Activated CD4-positive, alpha-beta T cell treated with anti-CD3 and anti-CD28 coated beads, Interleukin-2, amount 10 ng/mL, durations not matched to agents 7 days and 5 days (primary cell): ENCODE results near the gene SYT1. TPM values are rescaled to one million over a fixed set of nuclear protein-coding genes. Genes with fewer than 3 reads are reported as not detected.

ENCODE experiments used
- CTCF ChIA-PET: fragments of 350-600 bp; sonication (Branson Sonifier 250); formaldehyde crosslinking; loops from one replicate; lab custom pipeline; 2021; ENCODE audit warnings: antibody characterized with exemption; lab: Charles Lee
- POLR2A ChIA-PET: fragments of 350-600 bp; sonication (Branson Sonifier 250); formaldehyde crosslinking; loops from one replicate; lab custom pipeline; 2021; ENCODE audit warnings: antibody characterized with exemption; lab: Charles Lee
- DNase-seq: peaks from one replicate; pipeline ENCODE4 v3.0.0-alpha.2; 2020
- H3K27ac Mint-ChIP-seq: one replicate; pipeline ENCODE4 v1.8.0; 2021; ENCODE audit warnings: mild to moderate bottlenecking, moderate library complexity, mixed read lengths
- H3K27me3 Mint-ChIP-seq: one replicate; pipeline ENCODE4 v1.8.0; 2021; ENCODE audit warnings: mixed read lengths
- H3K36me3 Mint-ChIP-seq: one replicate; pipeline ENCODE4 v1.8.0; 2021; ENCODE audit warnings: low read depth, mixed read lengths
- H3K4me1 Mint-ChIP-seq: one replicate; pipeline ENCODE4 v1.8.0; 2021; ENCODE audit warnings: mixed read lengths
- H3K4me3 Mint-ChIP-seq: one replicate; pipeline ENCODE4 v1.8.0; 2021; ENCODE audit warnings: mild to moderate bottlenecking, moderate library complexity, mixed read lengths
- H3K9me3 Mint-ChIP-seq: one replicate; pipeline ENCODE4 v1.8.0; 2021; ENCODE audit warnings: mixed read lengths
- total RNA-seq, 2 experiments: library from RNA; stranded (reverse); gene quantifications; one replicate each; pipeline ENCODE4 v1.2.3, GENCODE V29; 2021

SYT1 gene
- total RNA-seq, 2 experiments from 2014 or later = not detected

- Mint-ChIP-seq H3K4me3 (no peak overlapping the region), H3K27me3 (no peaks in the 10 kb centered on the region), H3K27ac (no peak overlapping the region), H3K4me1 (no peaks in the 10 kb centered on the region), H3K36me3 (no peaks in the 10 kb centered on the region), H3K9me3 (no peaks in the 10 kb centered on the region)
- no peak for DNase-seq
- CTCF ChIA-PET = no interaction called here
- POLR2A ChIA-PET = no interaction called here
Measured at GRCh38 chr12:79357048-79357447, 492.5 kb downstream of the SYT1 start.

DNA sequence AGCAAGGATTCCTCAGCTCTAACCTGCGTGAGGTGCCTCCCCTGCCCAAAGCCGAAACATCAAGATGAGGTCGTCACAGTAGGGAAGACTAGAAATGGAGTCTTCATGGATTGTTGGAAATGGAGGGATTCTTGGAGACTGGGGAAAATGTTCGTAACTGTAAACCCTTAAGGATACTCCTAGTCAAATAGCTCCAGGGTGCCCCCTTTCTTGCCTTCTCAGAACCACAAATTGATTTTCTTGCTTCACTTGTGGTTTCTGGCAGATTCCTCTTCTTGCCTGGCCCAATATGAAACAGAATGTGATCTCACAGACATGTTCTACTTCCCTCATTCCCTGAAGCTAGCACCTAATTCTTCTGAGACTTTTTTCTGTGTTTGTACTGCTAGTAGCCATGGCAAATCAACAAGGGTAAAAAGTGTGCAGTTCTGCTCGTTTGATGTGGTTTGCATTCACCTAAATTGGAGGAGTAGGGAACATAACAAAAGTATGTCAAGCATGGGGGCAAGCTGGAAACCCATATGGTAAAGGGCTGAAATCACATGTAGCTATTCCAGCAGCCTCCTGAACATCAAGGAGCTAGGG, 494.2 kb downstream of the SYT1 start:
- H3K4me1 Mint-ChIP-seq = no peaks in the 10 kb centered on the region
- no peaks in the 10 kb centered on the region for H3K9me3 Mint-ChIP-seq
- ChIA-PET POLR2A (no interaction called here), CTCF (no interaction called here)
- no peak overlapping the region for H3K4me3 Mint-ChIP-seq
- H3K27me3 Mint-ChIP-seq = no peaks in the 10 kb centered on the region
- no peak for DNase-seq
- H3K27ac Mint-ChIP-seq = no peak overlapping the region
- no peaks in the 10 kb centered on the region for H3K36me3 Mint-ChIP-seq

DNA sequence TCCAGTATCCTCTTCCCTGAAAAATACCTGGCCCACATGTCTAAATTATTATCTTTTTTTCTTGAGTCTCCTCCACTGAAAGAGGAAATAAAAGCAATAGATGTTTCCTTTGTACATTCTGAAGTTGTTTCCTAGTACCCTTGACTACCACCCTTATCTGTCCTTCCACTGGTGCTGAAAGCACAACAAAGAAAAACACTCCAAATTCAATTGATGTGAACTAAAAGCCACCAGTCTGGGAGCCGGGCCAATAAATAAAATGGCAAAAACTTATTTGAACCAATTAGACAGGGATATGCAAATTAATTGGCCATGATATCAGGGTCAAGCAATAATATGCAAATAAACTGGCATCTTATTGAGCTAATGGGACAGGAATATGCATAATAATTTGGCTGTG, 495.7 kb downstream of the SYT1 start:
- no peak for DNase-seq
- no peaks in the 10 kb centered on the region for H3K4me1 Mint-ChIP-seq
- no peak overlapping the region for H3K4me3 Mint-ChIP-seq
- no peak overlapping the region for H3K27ac Mint-ChIP-seq
- ChIA-PET POLR2A (no interaction called here), CTCF (no interaction called here)
- H3K27me3 Mint-ChIP-seq = no peaks in the 10 kb centered on the region
- H3K9me3 Mint-ChIP-seq = no peaks in the 10 kb centered on the region
- H3K36me3 Mint-ChIP-seq = no peaks in the 10 kb centered on the region

GRCh38 chr12:79360936-79361335, 496.4 kb downstream of the SYT1 start:
- H3K36me3 Mint-ChIP-seq = no peaks in the 10 kb centered on the region
- no peak for DNase-seq
- H3K9me3 Mint-ChIP-seq = no peaks in the 10 kb centered on the region
- no peaks in the 10 kb centered on the region for H3K27me3 Mint-ChIP-seq
- ChIA-PET POLR2A (no interaction called here), CTCF (no interaction called here)
- H3K27ac Mint-ChIP-seq = no peak overlapping the region
- no peaks in the 10 kb centered on the region for H3K4me1 Mint-ChIP-seq
- no peak overlapping the region for H3K4me3 Mint-ChIP-seq

DNA sequence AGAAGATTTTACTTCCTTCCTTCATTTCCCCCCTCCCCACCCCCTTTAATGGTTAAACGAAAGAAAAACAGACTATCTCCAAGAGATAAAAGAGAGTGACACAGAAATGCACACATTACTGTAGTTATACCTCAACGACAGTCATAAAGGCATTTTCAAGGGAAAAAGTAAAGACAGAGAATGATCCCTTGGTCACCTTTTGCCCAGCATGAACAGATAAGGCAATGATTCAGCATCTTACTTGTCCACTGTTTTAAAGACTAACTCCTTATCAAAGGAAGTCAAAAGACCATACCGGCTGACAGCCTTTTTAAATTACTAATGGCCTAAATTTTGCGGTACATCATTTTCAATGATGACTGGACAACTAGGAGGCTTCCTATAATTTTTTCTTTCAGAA, 499.6 kb downstream of the SYT1 start:
- no peaks in the 10 kb centered on the region for H3K9me3 Mint-ChIP-seq
- ChIA-PET POLR2A (no interaction called here), CTCF (interaction anchor here (0.7 kb wide), 1 partner anchor 8 kb away, joined by 3 read pairs; no protein-coding TSS in a partner anchor)
- no peak for DNase-seq
- no peaks in the 10 kb centered on the region for H3K4me1 Mint-ChIP-seq
- H3K4me3 Mint-ChIP-seq = no peak overlapping the region
- no peaks in the 10 kb centered on the region for H3K36me3 Mint-ChIP-seq
- no peaks in the 10 kb centered on the region for H3K27me3 Mint-ChIP-seq
- no peak overlapping the region for H3K27ac Mint-ChIP-seq

DNA sequence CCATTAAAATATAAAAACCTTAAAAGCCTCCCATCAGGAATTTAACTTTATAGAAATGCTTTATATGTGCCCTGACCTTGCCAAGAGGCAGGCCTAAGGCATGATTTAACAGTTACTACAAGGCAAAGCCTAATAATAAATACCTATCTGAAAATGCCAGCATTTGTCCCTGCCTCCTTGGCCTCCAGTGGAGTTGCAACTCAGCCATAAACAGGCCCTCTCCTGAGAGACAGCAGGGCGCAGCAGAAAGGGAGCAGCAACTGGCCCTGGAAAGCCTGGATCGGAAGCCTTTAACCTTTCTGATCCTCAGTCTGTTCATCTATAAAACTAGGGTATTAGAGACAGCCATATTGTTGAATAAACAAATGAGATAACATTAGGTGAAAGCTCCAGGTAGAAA, 501.8 kb downstream of the SYT1 start:
- Mint-ChIP-seq H3K4me3 (no peak overlapping the region), H3K36me3 (no peaks in the 10 kb centered on the region), H3K27ac (no peak overlapping the region), H3K4me1 (no peaks in the 10 kb centered on the region), H3K27me3 (no peaks in the 10 kb centered on the region), H3K9me3 (no peaks in the 10 kb centered on the region)
- DNase-seq = no peak
- ChIA-PET POLR2A (no interaction called here), CTCF (no interaction called here)

GRCh38 chr12:79367032-79367589, 502.5 kb downstream of the SYT1 start:
- no peaks in the 10 kb centered on the region for H3K4me1 Mint-ChIP-seq
- H3K4me3 Mint-ChIP-seq = no peak overlapping the region
- CTCF ChIA-PET = no interaction called here
- H3K9me3 Mint-ChIP-seq = no peaks in the 10 kb centered on the region
- POLR2A ChIA-PET = interaction anchor here (0.6 kb wide), 1 partner anchor 24 kb away, joined by 4 read pairs; no protein-coding TSS in a partner anchor
- H3K27me3 Mint-ChIP-seq = no peaks in the 10 kb centered on the region
- no peaks in the 10 kb centered on the region for H3K36me3 Mint-ChIP-seq
- DNase-seq = no peak
- no peak overlapping the region for H3K27ac Mint-ChIP-seq

DNA sequence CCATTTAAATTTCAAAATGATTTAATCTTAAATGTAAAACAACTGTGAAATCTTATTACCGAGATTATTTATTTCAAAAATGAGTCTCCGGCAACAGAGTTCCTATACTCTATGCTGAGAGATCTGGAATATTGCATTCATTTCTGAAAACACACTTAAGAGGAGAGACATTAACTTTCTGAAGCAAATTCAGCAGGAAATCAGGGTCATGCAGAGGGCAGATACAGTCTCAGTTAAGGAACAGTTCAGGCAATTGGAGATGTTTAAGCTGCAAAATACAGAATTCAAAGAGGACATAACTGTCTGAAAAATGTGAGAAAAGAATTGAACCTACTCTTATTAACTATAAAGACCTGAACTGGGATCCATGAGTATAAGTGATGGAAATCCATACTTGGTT, 505.4 kb downstream of the SYT1 start:
- Mint-ChIP-seq H3K36me3 (no peaks in the 10 kb centered on the region), H3K27me3 (no peaks in the 10 kb centered on the region), H3K9me3 (no peaks in the 10 kb centered on the region), H3K4me1 (no peaks in the 10 kb centered on the region), H3K27ac (no peak overlapping the region), H3K4me3 (no peak overlapping the region)
- POLR2A ChIA-PET = no interaction called here
- no peak for DNase-seq
- CTCF ChIA-PET = no interaction called here

GRCh38 chr12:79371226-79371625, 506.7 kb downstream of the SYT1 start:
- H3K27me3 Mint-ChIP-seq = no peaks in the 10 kb centered on the region
- DNase-seq = no peak
- ChIA-PET POLR2A (no interaction called here), CTCF (no interaction called here)
- no peak overlapping the region for H3K27ac Mint-ChIP-seq
- no peak overlapping the region for H3K4me3 Mint-ChIP-seq
- no peaks in the 10 kb centered on the region for H3K4me1 Mint-ChIP-seq
- H3K9me3 Mint-ChIP-seq = no peaks in the 10 kb centered on the region
- H3K36me3 Mint-ChIP-seq = no peaks in the 10 kb centered on the region

GRCh38 chr12:79373896-79374499, 509.4 kb downstream of the SYT1 start:
- no peak for DNase-seq
- no peaks in the 10 kb centered on the region for H3K36me3 Mint-ChIP-seq
- H3K27ac Mint-ChIP-seq = no peak overlapping the region
- H3K9me3 Mint-ChIP-seq = no peaks in the 10 kb centered on the region
- POLR2A ChIA-PET = no interaction called here
- H3K27me3 Mint-ChIP-seq = no peaks in the 10 kb centered on the region
- CTCF ChIA-PET = interaction anchor here (0.9 kb wide), 1 partner anchor 24 kb away, joined by 3 read pairs; no protein-coding TSS in a partner anchor
- H3K4me3 Mint-ChIP-seq = no peak overlapping the region
- no peaks in the 10 kb centered on the region for H3K4me1 Mint-ChIP-seq

DNA sequence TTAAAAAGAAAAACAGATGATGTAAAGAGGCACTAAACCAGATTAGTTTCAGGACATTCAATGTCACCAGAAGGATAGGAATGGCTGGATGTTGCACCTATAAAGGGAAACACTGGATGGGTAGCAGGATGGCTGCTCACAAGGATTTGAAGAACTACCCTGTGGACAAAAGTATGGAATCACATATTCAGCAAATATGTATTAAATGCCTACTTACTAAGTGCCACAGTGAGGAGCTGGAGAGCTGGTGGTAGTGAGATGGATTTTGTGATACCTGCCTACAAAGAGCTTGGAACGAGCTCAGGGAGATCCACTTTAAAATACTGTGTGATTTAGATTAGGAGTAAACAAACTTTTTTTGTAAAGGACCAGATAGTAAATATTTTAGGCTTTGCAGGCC, 510.0 kb downstream of the SYT1 start:
- H3K9me3 Mint-ChIP-seq = no peaks in the 10 kb centered on the region
- ChIA-PET CTCF (interaction anchor here (0.9 kb wide), 1 partner anchor 23 kb away, joined by 3 read pairs; no protein-coding TSS in a partner anchor), POLR2A (no interaction called here)
- H3K27me3 Mint-ChIP-seq = no peaks in the 10 kb centered on the region
- H3K36me3 Mint-ChIP-seq = no peaks in the 10 kb centered on the region
- DNase-seq = no peak
- no peak overlapping the region for H3K27ac Mint-ChIP-seq
- no peaks in the 10 kb centered on the region for H3K4me1 Mint-ChIP-seq
- no peak overlapping the region for H3K4me3 Mint-ChIP-seq

DNA sequence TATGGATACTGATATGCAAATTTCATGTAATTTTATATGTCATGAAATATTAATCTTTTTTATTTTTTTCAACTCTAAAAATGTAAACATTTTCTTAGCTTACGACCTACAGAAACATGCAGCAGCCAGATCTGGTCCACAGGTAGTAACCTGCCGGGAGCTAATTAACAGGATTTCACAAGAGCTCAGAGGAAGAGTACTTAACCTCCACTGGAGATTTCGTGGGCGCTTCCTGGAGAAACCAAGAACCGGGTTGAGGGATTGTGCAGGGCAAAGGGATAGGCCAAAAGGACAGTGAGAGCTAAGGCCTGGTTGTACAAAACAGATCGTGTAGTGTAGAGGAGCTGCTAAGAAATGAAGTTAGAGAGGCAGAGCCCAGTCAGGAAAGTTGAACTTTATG, 510.5 kb downstream of the SYT1 start:
- Mint-ChIP-seq H3K9me3 (no peaks in the 10 kb centered on the region), H3K27ac (no peak overlapping the region), H3K4me1 (no peaks in the 10 kb centered on the region), H3K27me3 (no peaks in the 10 kb centered on the region), H3K4me3 (no peak overlapping the region), H3K36me3 (no peaks in the 10 kb centered on the region)
- POLR2A ChIA-PET = no interaction called here
- CTCF ChIA-PET = interaction anchor here (0.9 kb wide), 1 partner anchor 23 kb away, joined by 3 read pairs; no protein-coding TSS in a partner anchor
- DNase-seq = no peak

- Mint-ChIP-seq H3K36me3 (no peaks in the 10 kb centered on the region), H3K27ac (no peak overlapping the region), H3K4me1 (no peaks in the 10 kb centered on the region), H3K27me3 (no peaks in the 10 kb centered on the region), H3K4me3 (no peak overlapping the region), H3K9me3 (no peaks in the 10 kb centered on the region)
- DNase-seq = no peak
- ChIA-PET POLR2A (no interaction called here), CTCF (no interaction called here)
Measured at GRCh38 chr12:79378496-79378895, 513.9 kb downstream of the SYT1 start.
